A673 (cell line): ENCODE results near the gene PTGFRN.

Experiments
- EZH2 ChIP-seq: fragments of 200-600 bp; sonication (generic); IDR thresholded peaks from 2 replicates; pipeline ENCODE4 v1.6.1; 2017; ENCODE audit warnings: borderline replicate concordance, low read depth, mild to moderate bottlenecking, mixed read lengths, antibody characterized with exemption, low read length; ENCODE audit not compliant: poor library complexity, severe bottlenecking
- TF ChIP-seq, protein P1 (sequence below): fragments of 300-800, 200-600 bp; sonication (generic); conservative IDR thresholded peaks from 2 replicates; pipeline ENCODE4 v1.5.1; 2017; ENCODE audit warnings: low read depth, mild to moderate bottlenecking, antibody characterized with exemption, low read length, moderate library complexity, mixed read lengths

DNA sequence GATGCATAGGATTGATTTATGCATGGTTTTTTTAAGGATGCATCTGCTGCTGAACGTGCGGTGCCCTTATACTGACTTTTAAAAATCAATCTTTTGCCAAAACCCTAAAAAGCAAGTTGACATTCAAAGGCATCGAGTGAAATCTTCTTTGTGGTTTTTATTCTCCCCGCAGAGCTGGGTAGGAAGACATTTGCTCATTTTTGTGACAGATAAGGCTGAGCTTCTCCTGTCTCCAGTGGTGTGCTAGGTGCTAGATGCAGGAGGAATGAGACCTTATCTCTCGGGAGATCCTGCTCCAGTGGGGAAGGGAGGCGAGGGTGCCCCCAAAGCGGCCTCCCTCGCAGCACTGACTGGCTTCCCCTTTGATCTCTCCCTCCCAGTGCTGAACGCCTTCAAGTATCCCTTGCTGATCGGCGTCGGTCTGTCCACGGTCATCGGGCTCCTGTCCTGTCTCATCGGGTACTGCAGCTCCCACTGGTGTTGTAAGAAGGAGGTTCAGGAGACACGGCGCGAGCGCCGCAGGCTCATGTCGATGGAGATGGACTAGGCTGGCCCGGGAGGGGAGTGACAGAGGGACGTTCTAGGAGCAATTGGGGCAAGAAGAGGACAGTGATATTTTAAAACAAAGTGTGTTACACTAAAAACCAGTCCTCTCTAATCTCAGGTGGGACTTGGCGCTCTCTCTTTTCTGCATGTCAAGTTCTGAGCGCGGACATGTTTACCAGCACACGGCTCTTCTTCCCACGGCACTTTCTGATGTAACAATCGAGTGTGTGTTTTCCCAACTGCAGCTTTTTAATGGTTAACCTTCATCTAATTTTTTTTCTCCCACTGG is 76.9 kb downstream of the PTGFRN start:
- TF ChIP-seq, protein P1, sequence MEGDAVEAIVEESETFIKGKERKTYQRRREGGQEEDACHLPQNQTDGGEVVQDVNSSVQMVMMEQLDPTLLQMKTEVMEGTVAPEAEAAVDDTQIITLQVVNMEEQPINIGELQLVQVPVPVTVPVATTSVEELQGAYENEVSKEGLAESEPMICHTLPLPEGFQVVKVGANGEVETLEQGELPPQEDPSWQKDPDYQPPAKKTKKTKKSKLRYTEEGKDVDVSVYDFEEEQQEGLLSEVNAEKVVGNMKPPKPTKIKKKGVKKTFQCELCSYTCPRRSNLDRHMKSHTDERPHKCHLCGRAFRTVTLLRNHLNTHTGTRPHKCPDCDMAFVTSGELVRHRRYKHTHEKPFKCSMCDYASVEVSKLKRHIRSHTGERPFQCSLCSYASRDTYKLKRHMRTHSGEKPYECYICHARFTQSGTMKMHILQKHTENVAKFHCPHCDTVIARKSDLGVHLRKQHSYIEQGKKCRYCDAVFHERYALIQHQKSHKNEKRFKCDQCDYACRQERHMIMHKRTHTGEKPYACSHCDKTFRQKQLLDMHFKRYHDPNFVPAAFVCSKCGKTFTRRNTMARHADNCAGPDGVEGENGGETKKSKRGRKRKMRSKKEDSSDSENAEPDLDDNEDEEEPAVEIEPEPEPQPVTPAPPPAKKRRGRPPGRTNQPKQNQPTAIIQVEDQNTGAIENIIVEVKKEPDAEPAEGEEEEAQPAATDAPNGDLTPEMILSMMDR = no peak
- TF ChIP-seq EZH2 = no peak
